ENCODE data around the gene MGRN1.

DNA sequence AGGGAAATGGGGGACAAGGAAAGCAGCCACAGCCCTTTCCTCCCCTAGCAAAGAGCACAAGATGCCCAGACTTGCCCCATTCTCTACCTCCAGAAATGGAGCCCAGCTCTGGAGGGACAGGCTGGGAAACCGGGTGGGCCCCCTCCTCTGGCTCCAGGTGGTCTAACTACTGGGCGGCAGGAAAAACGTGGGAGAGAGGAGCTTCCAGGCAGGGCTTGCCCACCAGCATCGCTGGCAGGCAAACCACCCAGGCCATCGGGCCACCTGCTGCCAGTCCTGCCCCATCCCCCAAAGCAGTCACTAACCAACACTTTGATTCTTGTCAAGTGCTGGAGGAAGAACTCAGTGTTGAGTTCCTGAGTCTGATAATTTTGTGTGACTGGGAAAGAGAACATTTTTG, 93.8 kb downstream of the MGRN1 start:
- TF ChIP-seq SPI1 (IDR thresholded peaks at IDR 0.05; ENCODE audit: low read depth, low read length) (no peak), POLR2A (IDR thresholded peaks at IDR 0.05; ENCODE audit: low read depth, low read length) (no peak), POLR2AphosphoS5 (IDR thresholded peaks at IDR 0.05; ENCODE audit: low read depth, low read length) (no peak)
